ENCODE results near the gene STAG1. TPM values are rescaled to one million over a fixed set of nuclear protein-coding genes. Genes with fewer than 3 reads are reported as not detected.
A peak's percentile ranks its signal among the peaks of the same experiment; 100 is the strongest.
"Not testable (repeated sequence)": the region's sequence is repeated elsewhere in the genome, so short reads cannot be mapped to it uniquely, and the experiment has no call there.

STAG1 gene
- total RNA-seq, 1 donor from 2014 or later: 18.4 TPM

- no peaks in the 10 kb centered on the region for H3K27me3 ChIP-seq (ENCODE audit: low read depth)
- peak overlapping the region; percentile 96 for H3K27ac ChIP-seq (replicated peaks)
- intact Hi-C loops (cut with micrococcal nuclease): loop anchor here (2.0 to 10.0 kb wide), 3 partner anchors 261 to 677 kb away; no protein-coding TSS in a partner anchor
- no peak for TF ChIP-seq CTCF (IDR thresholded peaks at IDR 0.05; ENCODE audit: borderline replicate concordance)
- peak; percentile 77 for DNase-seq
- H3K36me3 ChIP-seq: no peaks in the 10 kb centered on the region
- peaks cover 50% of the 10 kb centered on the region for H3K4me1 ChIP-seq
- peak overlapping the region; percentile 83 for H3K4me3 ChIP-seq
- H3K9me3 ChIP-seq (replicated peaks): no peaks in the 10 kb centered on the region
Measured at GRCh38 chr3:136751316-136752171, 634 bp downstream of the STAG1 start.

- TF ChIP-seq CTCF (IDR thresholded peaks at IDR 0.05; ENCODE audit: borderline replicate concordance): no peak
- peaks cover 56% of the 10 kb centered on the region for H3K4me1 ChIP-seq
- no peak for DNase-seq
Measured at GRCh38 chr3:136750897-136751315, 1.3 kb downstream of the STAG1 start.

GRCh38 chr3:136750209-136750896, 1.8 kb downstream of the STAG1 start:
- peaks cover 62% of the 10 kb centered on the region for H3K4me1 ChIP-seq
- TF ChIP-seq CTCF (IDR thresholded peaks at IDR 0.05; ENCODE audit: borderline replicate concordance): no peak
- no peaks in the 10 kb centered on the region for H3K36me3 ChIP-seq

More at GRCh38 chr3:136750897-136751315, 1.3 kb downstream of the STAG1 start:
- no peaks in the 10 kb centered on the region for H3K27me3 ChIP-seq (ENCODE audit: low read depth)
- peak overlapping the region; percentile 96 for H3K27ac ChIP-seq (replicated peaks)
- intact Hi-C loops (cut with micrococcal nuclease): loop anchor here (2.0 to 10.0 kb wide), 3 partner anchors 261 to 676 kb away; no protein-coding TSS in a partner anchor
- peak overlapping the region; percentile 83 for H3K4me3 ChIP-seq
- H3K36me3 ChIP-seq: no peaks in the 10 kb centered on the region
- H3K9me3 ChIP-seq (replicated peaks): no peaks in the 10 kb centered on the region

GRCh38 chr3:136749602-136750001, 2.6 kb downstream of the STAG1 start:
- peak overlapping the region; percentile 96 for H3K27ac ChIP-seq (replicated peaks)
- not testable (repeated sequence) for H3K27me3 ChIP-seq (ENCODE audit: low read depth); H3K36me3 ChIP-seq; DNase-seq; H3K9me3 ChIP-seq (replicated peaks)
- intact Hi-C loops (cut with micrococcal nuclease): loop anchor here (2.0 to 10.0 kb wide), 3 partner anchors 263 to 675 kb away; no protein-coding TSS in a partner anchor
- H3K4me3 ChIP-seq: peak overlapping the region; percentile 83
- H3K4me1 ChIP-seq: peaks cover 64% of the 10 kb centered on the region

More at GRCh38 chr3:136750209-136750896, 1.8 kb downstream of the STAG1 start:
- DNase-seq: no peak
- H3K27me3 ChIP-seq (ENCODE audit: low read depth): no peaks in the 10 kb centered on the region
- H3K27ac ChIP-seq (replicated peaks): peak overlapping the region; percentile 96
- intact Hi-C loops (cut with micrococcal nuclease): loop anchor here (2.0 to 10.0 kb wide), 3 partner anchors 262 to 676 kb away; no protein-coding TSS in a partner anchor
- H3K4me3 ChIP-seq: peak overlapping the region; percentile 83
- H3K9me3 ChIP-seq (replicated peaks): no peaks in the 10 kb centered on the region

GRCh38 chr3:136749091-136749490, 3.1 kb downstream of the STAG1 start:
- H3K4me3 ChIP-seq: no peak overlapping the region
- TF ChIP-seq CTCF (IDR thresholded peaks at IDR 0.05; ENCODE audit: borderline replicate concordance): no peak
- peaks cover 2% of the 10 kb centered on the region for H3K9me3 ChIP-seq (replicated peaks)
- no peak for DNase-seq
- H3K27ac ChIP-seq (replicated peaks): peak overlapping the region; percentile 31
- no peaks in the 10 kb centered on the region for H3K36me3 ChIP-seq
- peaks cover 64% of the 10 kb centered on the region for H3K4me1 ChIP-seq
- intact Hi-C loops (cut with micrococcal nuclease): no loop called here
- H3K27me3 ChIP-seq (ENCODE audit: low read depth): no peaks in the 10 kb centered on the region
